Lung (tissue), 12 donors: ENCODE data around the gene LRP1. TPM values are rescaled to one million over a fixed set of nuclear protein-coding genes. Genes with fewer than 3 reads are reported as not detected.
A peak's percentile ranks its signal among the peaks of the same experiment; 100 is the strongest.

ENCODE experiments used
- ATAC-seq: fragments of 200-7000 bp; cut with Tn5 transposase; one replicate; pipeline ENCODE4 v1.9.1; 2020; ENCODE audit warnings: moderate number of reproducible peaks; ENCODE audit not compliant: insufficient read depth, low FRiP score
- DNase-seq, 3 donors: peaks; one replicate each; pipeline ENCODE4 v3.0.0-alpha.2; 2013 to 2017
- H3K27ac ChIP-seq, 2 donors: one replicate each; pipeline ENCODE4 v1.5.1; 2013; ENCODE audit warnings: mild to moderate bottlenecking in 2 of 2, moderate library complexity in 2 of 2, control low read depth in 1 of 2, inconsistent platforms in 1 of 2, low read depth in 1 of 2, low read length in 1 of 2
- H3K27me3 ChIP-seq, 3 donors: one replicate each; pipeline ENCODE4 v1.5.1; 2013; ENCODE audit warnings: low read length in 2 of 3; ENCODE audit not compliant: control insufficient read depth in 3 of 3, insufficient read depth in 3 of 3
- H3K36me3 ChIP-seq, 4 donors: one replicate each; pipeline ENCODE4 v1.5.1; 2013; ENCODE audit warnings: low read length in 4 of 4, mild to moderate bottlenecking in 1 of 4, moderate library complexity in 1 of 4; ENCODE audit not compliant: control insufficient read depth in 4 of 4, insufficient read depth in 4 of 4
- H3K4me1 ChIP-seq, 5 donors: one replicate each; pipeline ENCODE4 v1.5.1; 2013; ENCODE audit warnings: low read length in 5 of 5, mild to moderate bottlenecking in 2 of 5, moderate library complexity in 1 of 5; ENCODE audit not compliant: control insufficient read depth in 5 of 5, insufficient read depth in 5 of 5
- H3K4me3 ChIP-seq: one replicate; pipeline ENCODE4 v1.5.1; 2013; ENCODE audit warnings: mild to moderate bottlenecking, control low read depth, moderate library complexity
- H3K9ac ChIP-seq, 2 donors: one replicate each; pipeline ENCODE4 v1.5.1; 2013; ENCODE audit warnings: low read length in 2 of 2, control low read depth in 1 of 2; ENCODE audit not compliant: insufficient read depth in 1 of 2
- H3K9me3 ChIP-seq, 4 donors: one replicate each; pipeline ENCODE4 v1.5.1; 2013; ENCODE audit warnings: low read length in 3 of 4, mild to moderate bottlenecking in 1 of 4, moderate library complexity in 1 of 4; ENCODE audit not compliant: control insufficient read depth in 4 of 4, insufficient read depth in 3 of 4
- WGBS, 2 donors: extraction: QIAGEN DNeasy Blood & Tissue Kit; methylation state at CpG; one replicate each; pipeline ENCODE4 v1.1.7; 2013; 5-methylcytosine and 5-hydroxymethylcytosine counted together
- polyA plus RNA-seq, 2 donors: library from polyadenylated mRNA; stranded (reverse); fragments of 200-250 nt; gene quantifications; one replicate each; pipeline ENCODE4 v1.2.1, GENCODE V29; 2013
- total RNA-seq, 2 donors: library from RNA; depleted of rRNA in 1 of 2; stranded (reverse); fragments of >200 nt in 1 of 2; gene quantifications; one replicate each; pipeline ENCODE4 v1.2.1, GENCODE V29; 2014 to 2021
- TF ChIP-seq, protein P1 (sequence below): IDR thresholded peaks from 2 replicates; pipeline ENCODE4 v1.5.1; 2012; ENCODE audit warnings: mild to moderate bottlenecking; ENCODE audit errors: control extremely low read depth, extremely low read depth
- donor health status: control.
- donor health status: control.
- donor health status: Bipolar disorder and iron deficiency.
- donor health status: healthy.
- donor health status: DM: yes; HTN: yes; CAD: no.

LRP1 gene
- total and polyA plus RNA-seq, 4 donors = 52.6 to 338 (median 122) TPM

DNA sequence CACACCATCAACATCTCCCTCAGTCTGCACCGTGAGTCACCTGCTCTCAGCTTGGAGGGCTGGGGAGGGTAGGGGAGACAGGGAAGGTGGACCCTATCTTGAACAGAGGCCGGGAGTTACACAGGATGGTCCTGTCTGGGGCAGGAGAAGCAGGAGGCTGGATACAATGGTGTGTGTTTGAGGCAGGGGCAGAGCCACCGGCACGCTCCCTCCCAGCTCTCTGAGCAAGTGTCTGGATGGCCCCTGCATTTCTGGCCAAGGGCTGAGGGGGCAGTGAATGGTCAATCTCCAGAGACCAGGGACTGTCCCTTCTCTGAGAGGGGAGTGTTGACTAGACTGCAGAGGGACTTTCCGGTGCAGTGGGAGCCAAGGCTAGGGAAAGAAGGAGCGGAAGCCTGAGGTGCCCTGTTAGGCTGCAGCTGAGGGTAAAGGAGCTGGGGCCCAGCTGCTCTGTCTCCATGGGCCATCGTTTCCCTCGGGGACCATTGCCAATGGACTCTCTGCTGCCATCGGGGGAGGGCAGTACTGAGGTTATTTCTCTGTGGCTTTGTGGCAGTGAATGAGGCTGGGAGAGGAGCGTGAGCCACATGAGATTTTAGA, 17.3 kb downstream of the LRP1 start:
- peaks cover 6 to 56% (median 26%) of the 10 kb centered on the region in 5 donors for H3K4me1 ChIP-seq
- no peaks in the 10 kb centered on the region for H3K9me3 ChIP-seq
- H3K27me3 ChIP-seq = no peaks in the 10 kb centered on the region
- DNase-seq (no peak), ATAC-seq (no peak)
- peak overlapping the region in 1 of 2 donors; percentile 39 for H3K27ac ChIP-seq
- TF ChIP-seq, protein P1, sequence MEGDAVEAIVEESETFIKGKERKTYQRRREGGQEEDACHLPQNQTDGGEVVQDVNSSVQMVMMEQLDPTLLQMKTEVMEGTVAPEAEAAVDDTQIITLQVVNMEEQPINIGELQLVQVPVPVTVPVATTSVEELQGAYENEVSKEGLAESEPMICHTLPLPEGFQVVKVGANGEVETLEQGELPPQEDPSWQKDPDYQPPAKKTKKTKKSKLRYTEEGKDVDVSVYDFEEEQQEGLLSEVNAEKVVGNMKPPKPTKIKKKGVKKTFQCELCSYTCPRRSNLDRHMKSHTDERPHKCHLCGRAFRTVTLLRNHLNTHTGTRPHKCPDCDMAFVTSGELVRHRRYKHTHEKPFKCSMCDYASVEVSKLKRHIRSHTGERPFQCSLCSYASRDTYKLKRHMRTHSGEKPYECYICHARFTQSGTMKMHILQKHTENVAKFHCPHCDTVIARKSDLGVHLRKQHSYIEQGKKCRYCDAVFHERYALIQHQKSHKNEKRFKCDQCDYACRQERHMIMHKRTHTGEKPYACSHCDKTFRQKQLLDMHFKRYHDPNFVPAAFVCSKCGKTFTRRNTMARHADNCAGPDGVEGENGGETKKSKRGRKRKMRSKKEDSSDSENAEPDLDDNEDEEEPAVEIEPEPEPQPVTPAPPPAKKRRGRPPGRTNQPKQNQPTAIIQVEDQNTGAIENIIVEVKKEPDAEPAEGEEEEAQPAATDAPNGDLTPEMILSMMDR = no peak
- peaks cover 0 to 62% (median 40%) of the 10 kb centered on the region in 4 donors for H3K36me3 ChIP-seq
- H3K4me3 ChIP-seq = no peak overlapping the region
- H3K9ac ChIP-seq = no peak overlapping the region
- WGBS, 2 donors = 69 to 81% methylated on average over 10 of the region's 10 CpGs

DNA sequence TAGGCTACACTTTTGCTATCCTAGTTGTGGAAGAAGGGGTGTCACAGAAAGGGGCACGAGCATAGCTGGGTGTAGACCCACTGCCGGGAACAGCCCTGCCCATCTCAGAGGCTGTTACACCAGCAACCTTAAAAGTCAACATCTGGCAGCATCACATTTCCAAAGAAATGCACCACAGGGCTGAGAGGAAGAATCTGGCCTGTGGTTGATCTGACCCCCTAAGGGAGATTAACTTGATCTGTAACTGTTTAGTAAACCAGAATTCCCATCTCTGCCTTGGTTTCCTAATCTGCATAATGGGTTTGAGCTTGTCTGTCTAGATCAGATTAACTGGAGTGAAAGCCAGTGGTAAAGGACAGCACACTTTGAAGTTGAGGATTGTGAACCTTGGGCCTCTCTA, 17.8 kb downstream of the LRP1 start:
- Histone ChIP-seq H3K27me3 (no peaks in the 10 kb centered on the region), H3K9ac (no peak overlapping the region), H3K27ac (peak overlapping the region in 1 of 2 donors; percentile 39), H3K9me3 (no peaks in the 10 kb centered on the region), H3K4me3 (no peak overlapping the region), H3K36me3 (peaks cover 0 to 61% (median 40%) of the 10 kb centered on the region in 4 donors), H3K4me1 (peaks cover 7 to 62% (median 30%) of the 10 kb centered on the region in 5 donors)
- WGBS, 2 donors = 83 to 88% methylated on average over 2 of the region's 2 CpGs
- TF ChIP-seq, protein P1 = no peak
- ATAC-seq (no peak), DNase-seq (no peak)

DNA sequence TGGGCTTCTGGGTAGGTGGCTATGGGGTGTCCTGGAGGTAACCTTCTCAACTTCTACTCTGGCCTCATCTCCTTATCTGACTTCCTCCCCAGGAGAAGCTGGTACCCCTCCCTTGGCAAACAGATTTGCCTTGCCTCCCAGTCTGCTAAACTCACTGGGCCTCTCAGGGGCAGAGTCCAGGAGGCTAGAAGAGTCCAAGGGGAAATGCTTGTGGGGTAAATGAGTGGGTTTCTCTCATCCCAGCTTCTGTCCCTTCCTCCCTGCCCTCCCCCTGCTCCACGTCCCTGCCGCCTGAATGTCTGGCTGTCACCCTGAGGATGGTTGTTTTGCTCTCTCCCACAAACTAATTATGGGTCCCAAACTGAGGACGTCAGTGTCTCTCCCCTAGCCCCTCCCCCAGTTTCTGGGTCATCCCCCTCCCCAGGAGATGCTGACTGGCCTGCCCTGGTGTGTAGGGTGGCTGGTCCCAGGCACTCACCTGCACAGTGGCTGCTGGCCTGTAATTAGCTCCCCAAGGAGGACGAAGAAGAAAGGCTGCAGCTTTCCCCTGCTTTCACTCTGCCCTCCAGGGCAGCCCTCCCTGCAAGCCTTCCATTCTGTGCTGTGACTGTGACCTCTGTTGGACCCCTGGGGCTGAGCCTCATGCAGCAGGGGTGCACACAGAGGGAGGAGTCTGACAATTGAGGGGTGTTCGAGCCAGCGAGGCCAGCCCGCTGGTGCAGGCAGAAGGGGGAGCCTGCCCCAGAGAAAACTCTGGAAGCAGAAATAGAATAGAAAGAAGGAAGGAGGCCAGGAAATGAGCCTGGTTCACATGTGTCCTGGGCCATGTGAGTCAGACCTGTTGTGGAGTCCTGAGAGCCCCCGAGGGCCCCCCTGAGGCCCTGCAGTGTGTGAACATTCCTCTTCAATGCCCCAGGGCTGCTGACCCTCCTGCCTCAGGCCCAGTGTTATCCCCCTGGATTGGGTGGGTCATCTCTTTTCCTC, 19.0 kb downstream of the LRP1 start, which contains the start of gene LRP1-AS:
Gene LRP1-AS, minus strand, starts transcription at position 659 of the 984 bp plus-strand sequence.
- Histone ChIP-seq H3K9ac (no peak within 1 kb of the TSS), H3K27ac (peak within 1 kb of the TSS in 1 of 2 donors; percentile 41), H3K4me3 (no peak within 1 kb of the TSS), H3K9me3 (no peaks in the 10 kb centered on the region), H3K36me3 (peaks cover 0 to 50% (median 32%) of the 10 kb centered on the region in 4 donors), H3K27me3 (no peaks in the 10 kb centered on the region), H3K4me1 (peaks cover 14 to 73% (median 41%) of the 10 kb centered on the region in 5 donors)
- 54 to 56% methylated on average over 8 of the region's 8 CpGs for WGBS, 2 donors
- TF ChIP-seq, protein P1 = no peak
- no peak for ATAC-seq
- no peak for DNase-seq
